Measurements from ENCODE around the gene SEMA4C.

GRCh38 chr2:96870626-96871255 lies 861 bp upstream of the SEMA4C start:
- no peak for TF ChIP-seq CTCF (IDR thresholded peaks at IDR 0.05)
- no peak for TF ChIP-seq POLR2A (IDR thresholded peaks at IDR 0.05)

All from lower leg skin (tissue), 3 donors.